Gastrocnemius medialis (tissue), 4 donors: ENCODE results near the gene HMHB1. TPM values are rescaled to one million over a fixed set of nuclear protein-coding genes. Genes with fewer than 3 reads are reported as not detected.

Experiments used
- ATAC-seq, 2 donors: fragments of 150-250 bp; one replicate each; pipeline ENCODE4 v1.9.1; 2016
- DNase-seq, 2 donors: peaks; one replicate each; pipeline ENCODE4 v3.0.0-alpha.2; 2019
- H3K27ac ChIP-seq, 4 donors: fragments of 200-600 bp; sonication (generic); 1 replicate in 1 of 4; 2 replicates in 3 of 4; pipeline ENCODE4 v1.5.1; 2016 to 2018; ENCODE audit warnings: mild to moderate bottlenecking in 2 of 4, moderate library complexity in 1 of 4
- H3K27me3 ChIP-seq, 3 donors: fragments of 200-600 bp; sonication (generic) in 2 of 3; 1 replicate in 1 of 3; 2 replicates in 2 of 3; pipeline versions ENCODE4 v1.5.1 to v1.6.0; 2016 to 2019; ENCODE audit warnings: mild to moderate bottlenecking in 1 of 3, moderate library complexity in 1 of 3
- H3K36me3 ChIP-seq, 2 donors: fragments of 200-600 bp; sonication (generic) in 1 of 2; one replicate each; pipeline ENCODE4 v1.5.1; 2017 to 2018
- H3K4me1 ChIP-seq, 2 donors: fragments of 200-600 bp; sonication (generic) in 1 of 2; one replicate each; pipeline ENCODE4 v1.5.1; 2016 to 2017; ENCODE audit warnings: mild to moderate bottlenecking in 2 of 2
- H3K4me3 ChIP-seq, 4 donors: fragments of 200-600 bp; sonication (generic) in 3 of 4; 1 replicate in 1 of 4; 2 replicates in 3 of 4; pipeline ENCODE4 v1.5.1; 2016 to 2019; ENCODE audit warnings: mild to moderate bottlenecking in 2 of 4
- H3K9me3 ChIP-seq, 3 donors: fragments of 200-600 bp; sonication (generic) in 2 of 3; 1 replicate in 1 of 3; 2 replicates in 2 of 3; pipeline ENCODE4 v1.5.1; 2016 to 2019
- POLR2A ChIP-seq, 2 donors: fragments of 450-650 bp; IDR thresholded peaks; one replicate each; pipeline ENCODE4 v1.6.1; 2017; ENCODE audit warnings: antibody characterized with exemption in 2 of 2, mild to moderate bottlenecking in 2 of 2, moderate library complexity in 2 of 2
- in situ Hi-C, 4 donors: fragments of 200-750 bp; cut with MboI; loops; one replicate each; pipeline versions ENCODE4 v1.15.0 to v1.8.0; 2017; ENCODE audit warnings: low sequenced_read_pairs in 4 of 4
- intact Hi-C: fragments of 100-400 bp; cut with DNase I; formaldehyde crosslinking; loops from one replicate; pipeline ENCODE4 v1.15.1; 2023; ENCODE audit warnings: low total_unique reads
- total RNA-seq, 4 donors: library from RNA; depleted of rRNA; stranded (reverse); fragments of >200 nt; gene quantifications; one replicate each; pipeline versions ENCODE4 v1.1.0 to v1.2.3, GENCODE V29; 2016
- TF ChIP-seq, protein P1 (sequence below), 5 experiments: fragments of 450-650 bp in 3 of 5; fragments of 200-600 bp in 2 of 5; sonication (generic) in 2 of 5; IDR thresholded peaks in 4 of 5; conservative IDR thresholded peaks in 1 of 5; 1 replicate in 4 of 5; 2 replicates in 1 of 5; pipeline ENCODE4 v1.5.1; 2016 to 2019; ENCODE audit warnings: antibody characterized with exemption in 5 of 5, mild to moderate bottlenecking in 3 of 5, moderate library complexity in 3 of 5

Gene HMHB1
- total RNA-seq, 4 donors from 2014 or later, result not detected

GRCh38 chr5:143776951-143777350 lies 35.0 kb upstream of the HMHB1 start:
- no peak for ATAC-seq
- intact Hi-C loops, result no loop called here
- TF ChIP-seq, protein P1, sequence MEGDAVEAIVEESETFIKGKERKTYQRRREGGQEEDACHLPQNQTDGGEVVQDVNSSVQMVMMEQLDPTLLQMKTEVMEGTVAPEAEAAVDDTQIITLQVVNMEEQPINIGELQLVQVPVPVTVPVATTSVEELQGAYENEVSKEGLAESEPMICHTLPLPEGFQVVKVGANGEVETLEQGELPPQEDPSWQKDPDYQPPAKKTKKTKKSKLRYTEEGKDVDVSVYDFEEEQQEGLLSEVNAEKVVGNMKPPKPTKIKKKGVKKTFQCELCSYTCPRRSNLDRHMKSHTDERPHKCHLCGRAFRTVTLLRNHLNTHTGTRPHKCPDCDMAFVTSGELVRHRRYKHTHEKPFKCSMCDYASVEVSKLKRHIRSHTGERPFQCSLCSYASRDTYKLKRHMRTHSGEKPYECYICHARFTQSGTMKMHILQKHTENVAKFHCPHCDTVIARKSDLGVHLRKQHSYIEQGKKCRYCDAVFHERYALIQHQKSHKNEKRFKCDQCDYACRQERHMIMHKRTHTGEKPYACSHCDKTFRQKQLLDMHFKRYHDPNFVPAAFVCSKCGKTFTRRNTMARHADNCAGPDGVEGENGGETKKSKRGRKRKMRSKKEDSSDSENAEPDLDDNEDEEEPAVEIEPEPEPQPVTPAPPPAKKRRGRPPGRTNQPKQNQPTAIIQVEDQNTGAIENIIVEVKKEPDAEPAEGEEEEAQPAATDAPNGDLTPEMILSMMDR (IDR thresholded peaks at IDR 0.05 in 4 of 5, conservative IDR thresholded peaks at IDR 0.05 in 1 of 5), result no peak
- TF ChIP-seq POLR2A (IDR thresholded peaks at IDR 0.05), result no peak

GRCh38 chr5:143779506-143779905 lies 32.5 kb upstream of the HMHB1 start:
- Histone ChIP-seq H3K4me1 (no peaks in the 10 kb centered on the region), H3K27me3 (no peaks in the 10 kb centered on the region), H3K27ac (no peak overlapping the region), H3K4me3 (no peak overlapping the region), H3K36me3 (no peaks in the 10 kb centered on the region), H3K9me3 (no peaks in the 10 kb centered on the region)
- TF ChIP-seq, protein P1 (IDR thresholded peaks at IDR 0.05 in 4 of 5, conservative IDR thresholded peaks at IDR 0.05 in 1 of 5), result no peak
- no peak for TF ChIP-seq POLR2A (IDR thresholded peaks at IDR 0.05)
- DNase-seq (no peak), ATAC-seq (no peak)
- in situ Hi-C loops (no loop called here), intact Hi-C loops (no loop called here)

More at GRCh38 chr5:143776951-143777350, 35.0 kb upstream of the HMHB1 start:
- Histone ChIP-seq H3K4me3 (no peak overlapping the region), H3K27ac (no peak overlapping the region), H3K27me3 (no peaks in the 10 kb centered on the region), H3K9me3 (no peaks in the 10 kb centered on the region), H3K4me1 (no peaks in the 10 kb centered on the region), H3K36me3 (no peaks in the 10 kb centered on the region)
- in situ Hi-C loops, result no loop called here
- no peak for DNase-seq

DNA sequence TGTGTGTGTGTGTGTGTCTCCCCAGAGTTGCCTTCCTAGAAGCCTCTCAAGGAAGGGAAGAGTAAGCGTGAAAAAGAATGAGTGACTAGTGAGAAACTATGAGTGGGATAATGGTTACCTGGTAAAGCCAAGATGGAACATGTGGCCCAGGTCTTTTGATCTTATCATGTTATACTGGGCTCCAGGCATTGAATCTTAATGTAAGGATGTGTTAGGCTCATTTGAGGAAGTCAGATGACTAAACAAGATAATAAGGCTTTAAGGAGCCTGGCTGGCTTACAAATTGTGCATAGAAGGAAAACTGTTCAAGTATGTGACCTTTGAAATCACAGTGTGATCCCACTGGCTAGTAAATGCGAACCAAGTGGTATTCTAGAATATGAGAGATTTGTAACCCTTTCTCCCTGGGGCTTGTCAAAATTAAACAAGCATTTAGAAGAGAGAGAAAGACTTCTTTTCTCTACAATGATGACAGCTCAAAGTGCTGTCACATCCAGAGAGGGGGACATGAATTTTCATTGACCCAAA lies 29.9 kb upstream of the HMHB1 start:
- DNase-seq (no peak), ATAC-seq (no peak)
- no peak overlapping the region for H3K4me3 ChIP-seq
- H3K36me3 ChIP-seq, result no peaks in the 10 kb centered on the region
- intact Hi-C loops, result no loop called here
- no peaks in the 10 kb centered on the region for H3K27me3 ChIP-seq
- in situ Hi-C loops, result no loop called here
- H3K27ac ChIP-seq, result no peak overlapping the region
- H3K4me1 ChIP-seq, result no peaks in the 10 kb centered on the region
- TF ChIP-seq, protein P1 (IDR thresholded peaks at IDR 0.05 in 4 of 5, conservative IDR thresholded peaks at IDR 0.05 in 1 of 5), result no peak
- TF ChIP-seq POLR2A (IDR thresholded peaks at IDR 0.05), result no peak
- H3K9me3 ChIP-seq, result no peaks in the 10 kb centered on the region

DNA sequence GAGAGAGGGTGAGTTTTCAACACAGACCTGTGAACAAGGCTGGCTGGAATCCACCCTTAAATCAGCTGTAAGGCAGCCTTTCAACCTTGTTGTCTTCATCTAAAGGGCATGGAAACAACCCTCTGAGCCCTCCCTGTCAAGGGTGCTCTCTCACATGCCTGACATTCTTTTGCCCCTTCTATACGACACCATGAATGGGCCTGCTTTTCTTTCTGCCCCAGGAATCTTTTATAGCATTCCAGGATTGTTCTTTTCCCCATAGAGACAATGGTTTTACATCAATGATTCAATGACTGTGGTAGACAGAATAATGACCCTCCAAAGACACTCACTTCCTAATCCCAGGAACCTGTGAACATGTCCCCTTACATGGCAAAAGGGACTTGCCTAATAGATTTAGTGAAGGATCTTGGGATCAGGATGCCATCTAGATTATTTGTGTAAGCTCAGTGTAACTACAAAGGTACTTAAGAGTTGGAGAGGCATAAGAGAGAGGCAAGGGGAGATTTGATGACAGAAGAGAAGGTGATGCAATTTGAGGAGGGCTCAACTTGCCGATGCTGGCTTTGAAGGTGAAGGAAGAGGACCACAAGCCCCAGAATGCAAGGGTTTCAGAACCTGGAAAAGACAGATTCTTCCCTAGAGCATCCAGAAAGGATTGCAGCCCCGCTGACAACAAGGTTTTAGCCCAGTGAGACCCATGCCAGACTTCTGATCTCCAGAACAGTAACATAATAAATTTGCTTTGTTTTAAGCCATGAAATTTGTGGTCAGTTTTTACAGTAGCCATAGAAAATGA lies 29.2 kb upstream of the HMHB1 start:
- no peaks in the 10 kb centered on the region for H3K36me3 ChIP-seq
- intact Hi-C loops, result no loop called here

More for the DNA sequence above, 29.2 kb upstream of the HMHB1 start:
- no peaks in the 10 kb centered on the region for H3K27me3 ChIP-seq
- H3K9me3 ChIP-seq, result no peaks in the 10 kb centered on the region
- no peak overlapping the region for H3K27ac ChIP-seq
- H3K4me3 ChIP-seq, result no peak overlapping the region
- no peak for TF ChIP-seq POLR2A (IDR thresholded peaks at IDR 0.05)
- TF ChIP-seq, protein P1 (IDR thresholded peaks at IDR 0.05 in 4 of 5, conservative IDR thresholded peaks at IDR 0.05 in 1 of 5), result no peak
- ATAC-seq, result no peak
- H3K4me1 ChIP-seq, result no peaks in the 10 kb centered on the region
- no peak for DNase-seq
- in situ Hi-C loops, result no loop called here
